ENCODE measurements around the gene TRIOBP.
"Not testable (repeated sequence)": the region's sequence is repeated elsewhere in the genome, so short reads cannot be mapped to it uniquely, and the experiment has no call there.

TRIOBP gene

GRCh38 chr22:37696657-37697537 is at the start of gene TRIOBP:
Gene TRIOBP (plus strand): TSS chr22:37697048. CDS start chr22:37701366, 4,318 bp downstream.
- DNase-seq, result peak; percentile 92

DNA sequence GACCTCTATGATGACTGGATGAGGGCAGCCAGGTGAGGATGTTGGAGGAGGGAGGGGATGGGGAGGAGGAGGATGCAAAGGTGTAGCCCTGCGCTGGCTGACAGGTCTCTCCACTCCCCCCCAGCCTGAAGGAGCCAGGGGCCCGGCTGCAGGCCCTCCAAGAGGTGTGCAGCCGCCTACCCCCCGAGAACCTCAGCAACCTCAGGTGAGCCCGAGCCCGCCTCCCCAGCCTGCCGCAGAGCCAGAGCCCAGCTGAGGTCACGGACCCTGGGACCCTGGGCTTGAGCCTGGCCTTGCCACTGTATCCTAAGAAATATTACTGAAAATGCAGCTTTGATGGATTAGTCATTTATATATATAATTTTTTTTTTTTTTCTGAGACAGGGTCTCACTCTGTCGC is 49.5 kb upstream of the TRIOBP start:
- no peak for DNase-seq

GRCh38 chr22:37647928-37648327 is 48.9 kb upstream of the TRIOBP start:
- DNase-seq, result no peak

- no peak for DNase-seq
Observed at GRCh38 chr22:37650463-37651136, 46.2 kb upstream of the TRIOBP start.

GRCh38 chr22:37654563-37655251 is 42.1 kb upstream of the TRIOBP start:
- DNase-seq, result no peak

GRCh38 chr22:37655252-37655563 is 41.6 kb upstream of the TRIOBP start:
- DNase-seq, result no peak

GRCh38 chr22:37656583-37656982 is 40.3 kb upstream of the TRIOBP start:
- DNase-seq, result not testable (repeated sequence)

DNA sequence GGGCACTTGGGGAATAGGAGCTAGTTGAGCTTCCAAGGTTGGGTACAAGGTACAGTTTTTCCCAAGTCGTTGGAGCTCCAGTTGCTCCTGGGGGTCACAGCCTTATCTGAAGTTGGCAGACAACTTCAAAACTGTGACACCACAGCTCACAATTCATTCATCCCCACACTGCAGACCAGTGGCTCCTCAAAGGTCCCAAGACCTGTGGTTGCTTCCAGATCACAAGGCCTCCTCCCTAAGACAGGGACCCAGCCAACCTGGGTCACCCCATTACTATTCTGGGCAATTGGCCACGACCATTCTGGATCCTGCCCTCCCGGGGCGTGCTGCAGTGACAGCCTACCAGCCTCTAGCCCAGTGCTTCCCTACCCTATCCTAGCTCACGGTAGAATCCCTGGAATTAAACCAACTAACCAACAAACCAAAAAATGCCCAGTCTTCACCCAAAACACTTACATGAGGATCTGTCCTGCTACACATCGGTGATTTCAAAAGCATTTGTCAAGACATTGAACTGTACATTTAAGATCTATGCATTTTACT is 39.2 kb upstream of the TRIOBP start:
- DNase-seq, result no peak

DNA sequence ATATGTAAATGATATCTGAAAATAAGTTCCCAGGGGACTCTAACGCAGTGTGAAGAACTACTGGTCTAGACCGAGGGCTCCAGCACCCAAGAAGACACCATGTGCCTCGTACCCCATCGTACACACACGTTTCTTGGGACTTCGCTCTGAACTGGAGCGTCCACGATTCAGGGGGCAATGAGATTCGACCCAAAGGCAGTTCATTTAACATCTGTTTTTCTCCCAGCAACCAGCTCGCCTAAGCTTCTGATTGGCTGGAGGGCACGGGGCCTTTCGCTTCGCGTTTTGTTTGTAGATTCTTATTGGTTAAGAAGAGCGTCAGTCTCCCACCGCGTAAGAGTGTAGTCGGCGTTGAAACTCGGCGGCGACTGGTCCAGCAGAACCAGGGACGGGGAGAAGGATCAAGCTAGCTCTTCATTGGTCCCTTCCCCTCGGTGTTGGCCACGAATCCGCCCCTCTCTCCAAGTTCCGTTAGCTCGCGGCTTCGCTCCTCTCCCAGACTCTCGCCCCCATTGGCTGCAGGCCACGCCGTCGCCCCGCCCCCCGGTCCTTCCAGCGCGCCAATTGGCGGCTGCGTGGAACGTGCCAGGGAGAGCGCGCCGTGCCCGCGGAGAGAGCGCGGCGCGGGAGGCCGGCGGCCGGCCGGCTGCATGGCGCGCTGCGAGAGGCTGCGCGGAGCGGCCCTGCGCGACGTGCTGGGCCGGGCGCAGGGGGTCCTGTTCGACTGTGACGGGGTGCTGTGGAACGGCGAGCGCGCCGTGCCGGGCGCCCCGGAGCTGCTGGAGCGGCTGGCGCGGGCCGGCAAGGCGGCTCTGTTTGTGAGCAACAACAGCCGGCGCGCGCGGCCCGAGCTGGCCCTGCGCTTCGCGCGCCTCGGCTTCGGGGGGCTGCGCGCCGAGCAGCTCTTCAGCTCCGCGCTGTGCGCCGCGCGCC is 38.4 kb upstream of the TRIOBP start, which contains the start of gene PDXP:
PDXP (plus strand) TSS at position 591 of the 933 bp plus-strand sequence; CDS start at position 651, 60 bp downstream.
- peak; percentile 98 for DNase-seq

DNA sequence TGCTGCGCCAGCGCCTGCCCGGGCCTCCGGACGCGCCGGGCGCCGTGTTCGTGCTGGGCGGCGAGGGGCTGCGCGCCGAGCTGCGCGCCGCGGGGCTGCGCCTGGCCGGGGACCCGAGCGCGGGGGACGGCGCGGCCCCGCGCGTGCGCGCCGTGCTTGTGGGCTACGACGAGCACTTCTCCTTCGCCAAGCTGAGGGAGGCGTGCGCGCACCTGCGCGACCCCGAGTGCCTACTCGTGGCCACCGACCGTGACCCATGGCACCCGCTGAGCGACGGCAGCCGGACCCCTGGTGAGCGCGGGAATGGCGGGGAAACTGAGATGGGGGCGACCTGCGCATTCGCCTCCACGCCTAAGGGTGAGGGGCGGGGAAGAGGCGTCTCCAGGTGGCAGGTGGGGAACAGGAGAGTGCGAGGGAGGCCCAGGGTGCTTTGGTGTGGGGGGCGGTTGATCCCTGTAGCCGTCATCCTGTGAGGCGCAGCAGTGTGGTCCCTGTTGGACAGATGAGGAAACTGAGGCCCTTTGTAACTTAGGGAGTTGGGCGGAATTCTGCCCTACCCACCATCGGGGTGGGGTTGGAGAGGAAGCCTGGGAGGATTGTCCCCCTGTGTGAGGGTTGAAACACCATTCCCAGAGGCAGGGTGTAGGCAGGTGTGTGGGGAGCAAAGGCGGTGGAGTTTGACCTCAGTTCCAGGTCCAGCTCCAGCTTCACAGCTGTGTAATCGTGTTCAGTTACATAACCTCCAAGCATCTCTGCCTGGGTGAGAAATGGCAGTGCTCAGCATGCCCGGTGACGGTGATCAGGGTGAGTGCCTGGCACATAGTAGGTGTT is 37.6 kb upstream of the TRIOBP start:
- no peak for DNase-seq

GRCh38 chr22:37659897-37660708 is 36.7 kb upstream of the TRIOBP start:
- DNase-seq, result no peak

- no peak for DNase-seq
Observed at GRCh38 chr22:37660709-37661045, 36.2 kb upstream of the TRIOBP start.

- no peak for DNase-seq
Observed at GRCh38 chr22:37661160-37661924, 35.5 kb upstream of the TRIOBP start.

DNA sequence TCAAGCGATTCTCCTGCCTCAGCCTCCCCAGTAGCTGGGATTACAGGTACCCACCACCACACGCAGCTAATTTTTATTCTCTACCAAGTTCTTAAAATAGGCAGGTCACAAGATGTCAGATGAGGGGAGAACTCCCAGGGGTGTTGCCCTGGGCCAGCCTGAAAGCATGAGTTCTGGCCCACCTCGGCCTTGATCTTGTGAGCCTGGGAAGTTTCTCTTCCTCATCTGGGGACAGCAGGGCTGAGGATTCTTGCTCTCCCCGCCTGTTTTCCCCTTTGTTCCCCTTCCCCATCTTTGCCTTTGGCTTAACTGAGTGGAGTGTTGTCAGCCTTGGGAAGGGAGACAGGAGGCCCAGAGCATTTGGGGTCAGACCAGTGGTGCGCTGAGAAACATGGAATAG is 34.8 kb upstream of the TRIOBP start:
- DNase-seq, result no peak

DNA sequence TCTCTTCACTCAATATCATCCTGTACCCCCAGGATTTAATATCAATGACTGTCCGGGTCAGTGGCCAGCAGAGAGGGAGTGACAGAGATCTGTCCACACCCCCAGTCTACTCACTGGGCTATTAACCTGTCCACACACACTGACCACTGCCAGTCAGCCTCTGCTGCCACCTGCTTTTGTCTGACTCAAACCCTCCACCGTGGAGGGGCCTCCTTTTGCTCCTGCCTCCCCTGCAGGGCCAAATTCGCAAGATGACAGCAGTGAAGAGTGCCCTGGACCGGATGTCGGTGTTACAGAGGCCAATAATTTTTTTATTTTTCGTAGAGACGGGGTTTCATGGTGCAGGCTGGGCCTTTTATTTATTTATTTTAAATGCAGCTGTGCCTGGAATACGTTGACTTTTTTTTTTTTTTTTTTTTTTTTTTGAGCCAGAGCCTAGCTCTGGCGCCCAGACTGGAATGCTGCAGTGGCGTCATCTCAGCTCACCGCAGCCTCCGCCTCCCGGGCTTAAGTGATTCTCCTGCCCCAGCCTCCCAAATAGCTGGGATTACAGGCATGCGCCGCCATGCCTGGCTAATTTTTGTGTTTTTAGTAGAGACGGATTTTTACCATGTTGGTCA is 33.2 kb upstream of the TRIOBP start:
- DNase-seq, result no peak

DNA sequence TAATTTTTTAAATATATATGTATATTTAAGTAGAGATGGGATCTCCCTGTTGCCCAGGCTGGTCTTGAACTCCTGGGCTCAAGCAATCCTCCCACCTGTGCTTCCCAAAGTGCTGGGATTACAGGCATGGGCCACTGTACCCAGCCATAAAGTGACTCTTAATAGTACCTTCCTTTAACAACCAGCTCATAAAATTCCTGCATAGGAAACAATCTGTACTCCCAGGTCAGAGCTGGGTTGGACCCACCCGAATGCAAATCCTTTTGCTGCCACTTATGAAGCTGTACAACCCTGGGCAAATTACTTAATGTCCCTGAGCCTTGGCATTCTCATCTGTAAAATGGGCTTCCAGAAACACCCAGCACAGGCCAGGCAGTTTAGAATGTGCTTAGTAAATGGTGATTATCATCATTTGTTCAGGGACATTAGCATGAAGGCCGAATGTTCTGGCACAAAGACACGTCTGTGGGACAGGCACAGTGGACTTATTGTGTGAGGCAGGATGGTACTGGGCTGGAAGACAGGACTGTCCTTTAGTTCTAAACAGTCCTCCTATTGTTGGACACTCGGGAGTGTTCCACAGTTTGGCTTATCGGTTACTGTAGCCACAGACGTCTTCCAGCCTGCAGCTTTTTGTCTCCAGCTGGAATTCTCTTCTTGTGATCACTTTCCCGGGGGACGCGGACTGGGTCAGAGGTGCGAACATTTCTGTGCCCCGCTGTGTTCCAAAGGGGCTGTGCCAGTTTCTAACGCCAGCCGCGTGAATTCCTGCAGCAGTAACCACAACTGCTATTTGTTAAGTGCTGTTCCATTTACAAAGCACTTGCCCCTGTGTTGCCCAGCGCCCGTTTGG is 32.4 kb upstream of the TRIOBP start:
- no peak for DNase-seq

DNA sequence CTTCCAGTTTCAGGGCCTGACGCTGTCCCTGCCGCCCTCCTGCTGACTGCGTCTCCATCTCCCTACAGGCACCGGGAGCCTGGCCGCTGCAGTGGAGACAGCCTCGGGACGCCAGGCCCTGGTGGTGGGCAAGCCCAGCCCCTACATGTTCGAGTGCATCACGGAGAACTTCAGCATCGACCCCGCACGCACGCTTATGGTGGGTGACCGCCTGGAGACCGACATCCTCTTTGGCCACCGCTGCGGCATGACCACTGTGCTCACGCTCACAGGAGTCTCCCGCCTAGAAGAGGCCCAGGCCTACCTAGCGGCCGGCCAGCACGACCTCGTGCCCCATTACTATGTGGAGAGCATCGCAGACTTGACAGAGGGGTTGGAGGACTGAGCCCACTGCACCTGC is 31.4 kb upstream of the TRIOBP start:
- no peak for DNase-seq

GRCh38 chr22:37669586-37669985 is 27.3 kb upstream of the TRIOBP start:
- no peak for DNase-seq
